WTC11 (cell line): ENCODE measurements around the gene SFTA2. TPM values are rescaled to one million over a fixed set of nuclear protein-coding genes. Genes with fewer than 3 reads are reported as not detected.

Source experiments
- ATAC-seq: fragments of 200-7000 bp; cut with Tn5 transposase; 2 replicates; pipeline ENCODE4 v1.10.0; 2021; ENCODE audit warnings: mild to moderate bottlenecking, moderate library complexity
- CTCF ChIA-PET: fragments of 300-600 bp; sonication (Branson Sonifier 250); formaldehyde crosslinking; loops from one replicate; lab custom pipeline; 2021; ENCODE audit warnings: antibody characterized with exemption; lab: Charles Lee
- POLR2A ChIA-PET: fragments of 350-600 bp; sonication (Branson Sonifier 250); formaldehyde crosslinking; loops from one replicate; lab custom pipeline; 2021; ENCODE audit warnings: antibody characterized with exemption; lab: Charles Lee
- DNase-seq: peaks from one replicate; pipeline ENCODE4 v3.0.0; 2021; ENCODE audit warnings: low spot score
- H3K27ac Mint-ChIP-seq: 2 replicates; pipeline ENCODE4 v1.8.0; 2021; ENCODE audit warnings: mixed read lengths
- H3K27me3 Mint-ChIP-seq: 2 replicates; pipeline ENCODE4 v1.8.0; 2021; ENCODE audit warnings: low read depth, mild to moderate bottlenecking, moderate library complexity, mixed read lengths
- H3K36me3 Mint-ChIP-seq: 2 replicates; pipeline ENCODE4 v1.8.0; 2021; ENCODE audit warnings: mixed read lengths
- H3K4me1 Mint-ChIP-seq: 2 replicates; pipeline ENCODE4 v1.8.0; 2022; ENCODE audit warnings: mixed read lengths
- H3K4me3 Mint-ChIP-seq: 2 replicates; pipeline ENCODE4 v1.8.0; 2021; ENCODE audit warnings: mild to moderate bottlenecking, moderate library complexity, mixed read lengths
- H3K9me3 Mint-ChIP-seq: 2 replicates; pipeline ENCODE4 v1.8.0; 2021; ENCODE audit warnings: mixed read lengths
- ESRRA ChIP-seq: sonication (generic); formaldehyde crosslinking; IDR thresholded peaks from 2 replicates; pipeline ENCODE4 v1.8.1; 2022; ENCODE audit warnings: mild to moderate bottlenecking, missing genetic modification reagents, borderline replicate concordance
- ETV6 ChIP-seq: sonication (generic); formaldehyde crosslinking; IDR thresholded peaks from 2 replicates; pipeline ENCODE4 v1.8.1; 2022; ENCODE audit warnings: mild to moderate bottlenecking, missing genetic modification reagents
- MXD4 ChIP-seq: fragments of 250-450 bp; sonication (Bioruptor Pico); IDR thresholded peaks from 2 replicates; pipeline ENCODE4 v1.8.0; 2021; ENCODE audit warnings: mild to moderate bottlenecking, moderate library complexity, borderline replicate concordance
- NFE2L1 ChIP-seq: sonication (generic); formaldehyde crosslinking; IDR thresholded peaks from 2 replicates; pipeline ENCODE4 v1.8.1; 2023; ENCODE audit warnings: missing genetic modification reagents
- SOX15 ChIP-seq: fragments of 250-450 bp; sonication (Bioruptor Pico); IDR thresholded peaks from 2 replicates; pipeline ENCODE4 v1.9.0; 2021; ENCODE audit warnings: mild to moderate bottlenecking
- SP1 ChIP-seq: sonication (generic); formaldehyde crosslinking; conservative IDR thresholded peaks from 2 replicates; pipeline ENCODE4 v1.8.1; 2022; ENCODE audit warnings: missing genetic modification reagents
- TCF7 ChIP-seq: sonication (generic); formaldehyde crosslinking; IDR thresholded peaks from 2 replicates; pipeline ENCODE4 v1.8.0; 2022; ENCODE audit warnings: mild to moderate bottlenecking, low read depth, missing genetic modification reagents, moderate library complexity
- ZNF138 ChIP-seq: sonication (generic); formaldehyde crosslinking; conservative IDR thresholded peaks from 2 replicates; pipeline ENCODE4 v1.8.1; 2022; ENCODE audit warnings: mild to moderate bottlenecking, moderate library complexity, missing genetic modification reagents
- ZNF317 ChIP-seq: sonication (generic); formaldehyde crosslinking; IDR thresholded peaks from 2 replicates; pipeline ENCODE4 v1.8.1; 2023; ENCODE audit warnings: low read depth, mild to moderate bottlenecking, moderate library complexity, missing genetic modification reagents, borderline replicate concordance
- ZNF416 ChIP-seq: fragments of 250-450 bp; sonication (Bioruptor Pico); IDR thresholded peaks from 2 replicates; pipeline ENCODE4 v1.9.0; 2021; ENCODE audit warnings: mild to moderate bottlenecking, inconsistent platforms
- total RNA-seq: library from RNA; stranded (reverse); gene quantifications from 3 replicates; pipeline ENCODE4 v1.2.3, GENCODE V29; 2021
- TF ChIP-seq, protein P1 (sequence below): fragments of 250-450 bp; sonication (Bioruptor Pico); IDR thresholded peaks from 2 replicates; pipeline ENCODE4 v1.9.0; 2021; ENCODE audit warnings: mild to moderate bottlenecking
- TF ChIP-seq, protein P2 (sequence below): sonication (generic); formaldehyde crosslinking; conservative IDR thresholded peaks from 2 replicates; pipeline ENCODE4 v1.8.1; 2022; ENCODE audit warnings: mild to moderate bottlenecking, missing genetic modification reagents
- TF ChIP-seq, protein P3 (sequence below): sonication (generic); formaldehyde crosslinking; IDR thresholded peaks from 2 replicates; pipeline ENCODE4 v1.8.1; 2023; ENCODE audit warnings: mild to moderate bottlenecking, missing genetic modification reagents, borderline replicate concordance
- TF ChIP-seq, protein P4 (sequence below): sonication (generic); formaldehyde crosslinking; IDR thresholded peaks from 2 replicates; pipeline ENCODE4 v1.8.1; 2022; ENCODE audit warnings: missing genetic modification reagents, borderline replicate concordance
- TF ChIP-seq, protein P5 (sequence below): sonication (generic); formaldehyde crosslinking; IDR thresholded peaks from 2 replicates; pipeline ENCODE4 v1.8.0; 2022; ENCODE audit warnings: mild to moderate bottlenecking, missing genetic modification reagents
- TF ChIP-seq, protein P6 (sequence below): sonication (generic); formaldehyde crosslinking; IDR thresholded peaks from 2 replicates; pipeline ENCODE4 v1.8.0; 2023; ENCODE audit warnings: missing genetic modification reagents
- TF ChIP-seq, protein P7 (sequence below): sonication (generic); formaldehyde crosslinking; IDR thresholded peaks from 2 replicates; pipeline ENCODE4 v1.8.1; 2023; ENCODE audit warnings: mild to moderate bottlenecking, missing genetic modification reagents
- TF ChIP-seq, protein P8 (sequence below): sonication (generic); formaldehyde crosslinking; conservative IDR thresholded peaks from 2 replicates; pipeline ENCODE4 v1.8.1; 2023; ENCODE audit warnings: mild to moderate bottlenecking, low read depth, missing genetic modification reagents, moderate library complexity

SFTA2 gene
- total RNA-seq, 1 experiment from 2014 or later: not detected

DNA sequence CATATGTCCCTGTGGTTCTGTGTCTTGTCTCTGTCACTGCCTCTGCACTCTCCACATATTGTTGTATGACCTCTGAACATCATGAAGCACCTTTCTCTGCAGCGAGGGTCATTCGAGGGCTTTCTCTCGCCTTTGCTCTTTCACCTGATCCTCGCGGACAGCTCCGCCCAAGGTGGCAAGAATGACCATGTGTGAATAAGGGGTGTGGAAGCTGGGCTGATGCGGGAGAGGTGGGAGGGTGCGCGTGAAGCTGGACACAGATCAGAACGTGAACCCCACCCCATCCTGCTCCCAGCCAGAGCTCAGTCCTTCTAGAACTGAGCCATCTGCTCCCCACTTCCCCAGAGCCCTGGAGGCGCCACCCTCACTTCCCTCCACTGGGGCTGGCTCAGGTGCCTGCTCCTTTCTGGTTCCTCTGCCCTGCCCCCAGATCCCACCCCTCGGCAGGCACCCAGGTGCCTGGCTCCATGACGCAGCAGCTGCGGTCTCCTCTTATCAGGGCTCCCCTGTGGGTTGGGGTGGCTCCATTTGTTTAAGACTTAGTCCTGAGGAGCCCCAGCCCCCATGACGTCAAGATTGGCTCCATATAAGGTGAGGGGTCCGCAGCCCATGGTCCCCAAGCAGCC is 8.5 kb upstream of the SFTA2 start, which contains the start of gene MUCL3 (continued):
- TF ChIP-seq, protein P1, sequence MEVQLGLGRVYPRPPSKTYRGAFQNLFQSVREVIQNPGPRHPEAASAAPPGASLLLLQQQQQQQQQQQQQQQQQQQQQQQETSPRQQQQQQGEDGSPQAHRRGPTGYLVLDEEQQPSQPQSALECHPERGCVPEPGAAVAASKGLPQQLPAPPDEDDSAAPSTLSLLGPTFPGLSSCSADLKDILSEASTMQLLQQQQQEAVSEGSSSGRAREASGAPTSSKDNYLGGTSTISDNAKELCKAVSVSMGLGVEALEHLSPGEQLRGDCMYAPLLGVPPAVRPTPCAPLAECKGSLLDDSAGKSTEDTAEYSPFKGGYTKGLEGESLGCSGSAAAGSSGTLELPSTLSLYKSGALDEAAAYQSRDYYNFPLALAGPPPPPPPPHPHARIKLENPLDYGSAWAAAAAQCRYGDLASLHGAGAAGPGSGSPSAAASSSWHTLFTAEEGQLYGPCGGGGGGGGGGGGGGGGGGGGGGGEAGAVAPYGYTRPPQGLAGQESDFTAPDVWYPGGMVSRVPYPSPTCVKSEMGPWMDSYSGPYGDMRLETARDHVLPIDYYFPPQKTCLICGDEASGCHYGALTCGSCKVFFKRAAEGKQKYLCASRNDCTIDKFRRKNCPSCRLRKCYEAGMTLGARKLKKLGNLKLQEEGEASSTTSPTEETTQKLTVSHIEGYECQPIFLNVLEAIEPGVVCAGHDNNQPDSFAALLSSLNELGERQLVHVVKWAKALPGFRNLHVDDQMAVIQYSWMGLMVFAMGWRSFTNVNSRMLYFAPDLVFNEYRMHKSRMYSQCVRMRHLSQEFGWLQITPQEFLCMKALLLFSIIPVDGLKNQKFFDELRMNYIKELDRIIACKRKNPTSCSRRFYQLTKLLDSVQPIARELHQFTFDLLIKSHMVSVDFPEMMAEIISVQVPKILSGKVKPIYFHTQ: no peak
- TF ChIP-seq SOX15 (CRISPR knock-in tag): no peak
- TF ChIP-seq, protein P2, sequence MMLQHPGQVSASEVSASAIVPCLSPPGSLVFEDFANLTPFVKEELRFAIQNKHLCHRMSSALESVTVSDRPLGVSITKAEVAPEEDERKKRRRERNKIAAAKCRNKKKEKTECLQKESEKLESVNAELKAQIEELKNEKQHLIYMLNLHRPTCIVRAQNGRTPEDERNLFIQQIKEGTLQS (CRISPR knock-in tag): no peak

DNA sequence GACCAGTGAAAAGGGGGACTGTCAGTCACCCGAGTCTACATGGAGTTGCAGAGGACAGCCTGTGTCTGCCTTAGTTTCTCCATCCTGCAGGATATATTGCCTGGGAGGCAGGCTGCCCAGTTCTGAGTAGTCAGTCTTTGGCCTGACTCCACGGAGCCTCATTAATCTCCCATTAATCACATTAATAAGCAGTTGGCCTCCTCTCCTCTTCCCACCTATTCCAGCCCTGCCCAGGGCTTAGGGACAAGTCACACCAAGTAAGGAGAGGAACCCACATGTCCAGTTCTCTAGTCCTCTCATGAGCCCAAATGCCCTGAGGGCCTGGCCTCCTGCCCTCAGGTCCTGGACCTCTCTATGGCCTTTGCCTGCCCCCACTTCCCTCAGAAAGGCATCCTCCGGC is 7.5 kb upstream of the SFTA2 start:
- POLR2A ChIA-PET: no interaction called here
- Mint-ChIP-seq H3K27ac (no peak overlapping the region), H3K4me1 (peaks cover 39% of the 10 kb centered on the region), H3K36me3 (no peaks in the 10 kb centered on the region), H3K9me3 (no peaks in the 10 kb centered on the region), H3K27me3 (no peaks in the 10 kb centered on the region; the same call in 1 of the 2 replicates), H3K4me3 (no peak overlapping the region)
- ATAC-seq (no peak), DNase-seq (no peak)
- CTCF ChIA-PET: interaction anchor here (1.3 to 4.7 kb wide), 5 partner anchors 25 to 148 kb away, joined by 4 to 50 read pairs (median 28); partner anchors contain the start of gene VARS2
- TF ChIP-seq SP1 (CRISPR knock-in tag): no peak
- TF ChIP-seq MXD4: no peak
- TF ChIP-seq ESRRA (CRISPR knock-in tag): no peak
- no peak for TF ChIP-seq NFE2L1 (CRISPR knock-in tag)
- TF ChIP-seq, protein P3, sequence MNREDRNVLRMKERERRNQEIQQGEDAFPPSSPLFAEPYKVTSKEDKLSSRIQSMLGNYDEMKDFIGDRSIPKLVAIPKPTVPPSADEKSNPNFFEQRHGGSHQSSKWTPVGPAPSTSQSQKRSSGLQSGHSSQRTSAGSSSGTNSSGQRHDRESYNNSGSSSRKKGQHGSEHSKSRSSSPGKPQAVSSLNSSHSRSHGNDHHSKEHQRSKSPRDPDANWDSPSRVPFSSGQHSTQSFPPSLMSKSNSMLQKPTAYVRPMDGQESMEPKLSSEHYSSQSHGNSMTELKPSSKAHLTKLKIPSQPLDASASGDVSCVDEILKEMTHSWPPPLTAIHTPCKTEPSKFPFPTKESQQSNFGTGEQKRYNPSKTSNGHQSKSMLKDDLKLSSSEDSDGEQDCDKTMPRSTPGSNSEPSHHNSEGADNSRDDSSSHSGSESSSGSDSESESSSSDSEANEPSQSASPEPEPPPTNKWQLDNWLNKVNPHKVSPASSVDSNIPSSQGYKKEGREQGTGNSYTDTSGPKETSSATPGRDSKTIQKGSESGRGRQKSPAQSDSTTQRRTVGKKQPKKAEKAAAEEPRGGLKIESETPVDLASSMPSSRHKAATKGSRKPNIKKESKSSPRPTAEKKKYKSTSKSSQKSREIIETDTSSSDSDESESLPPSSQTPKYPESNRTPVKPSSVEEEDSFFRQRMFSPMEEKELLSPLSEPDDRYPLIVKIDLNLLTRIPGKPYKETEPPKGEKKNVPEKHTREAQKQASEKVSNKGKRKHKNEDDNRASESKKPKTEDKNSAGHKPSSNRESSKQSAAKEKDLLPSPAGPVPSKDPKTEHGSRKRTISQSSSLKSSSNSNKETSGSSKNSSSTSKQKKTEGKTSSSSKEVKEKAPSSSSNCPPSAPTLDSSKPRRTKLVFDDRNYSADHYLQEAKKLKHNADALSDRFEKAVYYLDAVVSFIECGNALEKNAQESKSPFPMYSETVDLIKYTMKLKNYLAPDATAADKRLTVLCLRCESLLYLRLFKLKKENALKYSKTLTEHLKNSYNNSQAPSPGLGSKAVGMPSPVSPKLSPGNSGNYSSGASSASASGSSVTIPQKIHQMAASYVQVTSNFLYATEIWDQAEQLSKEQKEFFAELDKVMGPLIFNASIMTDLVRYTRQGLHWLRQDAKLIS (CRISPR knock-in tag): no peak
- TF ChIP-seq ZNF138 (CRISPR knock-in tag): no peak
- TF ChIP-seq, protein P4, sequence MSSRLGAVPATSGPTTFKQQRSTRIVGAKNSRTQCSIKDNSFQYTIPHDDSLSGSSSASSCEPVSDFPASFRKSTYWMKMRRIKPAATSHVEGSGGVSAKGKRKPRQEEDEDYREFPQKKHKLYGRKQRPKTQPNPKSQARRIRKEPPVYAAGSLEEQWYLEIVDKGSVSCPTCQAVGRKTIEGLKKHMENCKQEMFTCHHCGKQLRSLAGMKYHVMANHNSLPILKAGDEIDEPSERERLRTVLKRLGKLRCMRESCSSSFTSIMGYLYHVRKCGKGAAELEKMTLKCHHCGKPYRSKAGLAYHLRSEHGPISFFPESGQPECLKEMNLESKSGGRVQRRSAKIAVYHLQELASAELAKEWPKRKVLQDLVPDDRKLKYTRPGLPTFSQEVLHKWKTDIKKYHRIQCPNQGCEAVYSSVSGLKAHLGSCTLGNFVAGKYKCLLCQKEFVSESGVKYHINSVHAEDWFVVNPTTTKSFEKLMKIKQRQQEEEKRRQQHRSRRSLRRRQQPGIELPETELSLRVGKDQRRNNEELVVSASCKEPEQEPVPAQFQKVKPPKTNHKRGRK (CRISPR knock-in tag): no peak
- TF ChIP-seq, protein P5, sequence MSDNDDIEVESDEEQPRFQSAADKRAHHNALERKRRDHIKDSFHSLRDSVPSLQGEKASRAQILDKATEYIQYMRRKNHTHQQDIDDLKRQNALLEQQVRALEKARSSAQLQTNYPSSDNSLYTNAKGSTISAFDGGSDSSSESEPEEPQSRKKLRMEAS: no peak
- TF ChIP-seq TCF7 (CRISPR knock-in tag): no peak
- TF ChIP-seq ZNF317 (CRISPR knock-in tag): no peak
- TF ChIP-seq ZNF416: no peak
- TF ChIP-seq, protein P6, sequence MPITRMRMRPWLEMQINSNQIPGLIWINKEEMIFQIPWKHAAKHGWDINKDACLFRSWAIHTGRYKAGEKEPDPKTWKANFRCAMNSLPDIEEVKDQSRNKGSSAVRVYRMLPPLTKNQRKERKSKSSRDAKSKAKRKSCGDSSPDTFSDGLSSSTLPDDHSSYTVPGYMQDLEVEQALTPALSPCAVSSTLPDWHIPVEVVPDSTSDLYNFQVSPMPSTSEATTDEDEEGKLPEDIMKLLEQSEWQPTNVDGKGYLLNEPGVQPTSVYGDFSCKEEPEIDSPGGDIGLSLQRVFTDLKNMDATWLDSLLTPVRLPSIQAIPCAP (CRISPR knock-in tag): no peak
- TF ChIP-seq, protein P7, sequence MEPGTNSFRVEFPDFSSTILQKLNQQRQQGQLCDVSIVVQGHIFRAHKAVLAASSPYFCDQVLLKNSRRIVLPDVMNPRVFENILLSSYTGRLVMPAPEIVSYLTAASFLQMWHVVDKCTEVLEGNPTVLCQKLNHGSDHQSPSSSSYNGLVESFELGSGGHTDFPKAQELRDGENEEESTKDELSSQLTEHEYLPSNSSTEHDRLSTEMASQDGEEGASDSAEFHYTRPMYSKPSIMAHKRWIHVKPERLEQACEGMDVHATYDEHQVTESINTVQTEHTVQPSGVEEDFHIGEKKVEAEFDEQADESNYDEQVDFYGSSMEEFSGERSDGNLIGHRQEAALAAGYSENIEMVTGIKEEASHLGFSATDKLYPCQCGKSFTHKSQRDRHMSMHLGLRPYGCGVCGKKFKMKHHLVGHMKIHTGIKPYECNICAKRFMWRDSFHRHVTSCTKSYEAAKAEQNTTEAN (CRISPR knock-in tag): no peak
- TF ChIP-seq, protein P8, sequence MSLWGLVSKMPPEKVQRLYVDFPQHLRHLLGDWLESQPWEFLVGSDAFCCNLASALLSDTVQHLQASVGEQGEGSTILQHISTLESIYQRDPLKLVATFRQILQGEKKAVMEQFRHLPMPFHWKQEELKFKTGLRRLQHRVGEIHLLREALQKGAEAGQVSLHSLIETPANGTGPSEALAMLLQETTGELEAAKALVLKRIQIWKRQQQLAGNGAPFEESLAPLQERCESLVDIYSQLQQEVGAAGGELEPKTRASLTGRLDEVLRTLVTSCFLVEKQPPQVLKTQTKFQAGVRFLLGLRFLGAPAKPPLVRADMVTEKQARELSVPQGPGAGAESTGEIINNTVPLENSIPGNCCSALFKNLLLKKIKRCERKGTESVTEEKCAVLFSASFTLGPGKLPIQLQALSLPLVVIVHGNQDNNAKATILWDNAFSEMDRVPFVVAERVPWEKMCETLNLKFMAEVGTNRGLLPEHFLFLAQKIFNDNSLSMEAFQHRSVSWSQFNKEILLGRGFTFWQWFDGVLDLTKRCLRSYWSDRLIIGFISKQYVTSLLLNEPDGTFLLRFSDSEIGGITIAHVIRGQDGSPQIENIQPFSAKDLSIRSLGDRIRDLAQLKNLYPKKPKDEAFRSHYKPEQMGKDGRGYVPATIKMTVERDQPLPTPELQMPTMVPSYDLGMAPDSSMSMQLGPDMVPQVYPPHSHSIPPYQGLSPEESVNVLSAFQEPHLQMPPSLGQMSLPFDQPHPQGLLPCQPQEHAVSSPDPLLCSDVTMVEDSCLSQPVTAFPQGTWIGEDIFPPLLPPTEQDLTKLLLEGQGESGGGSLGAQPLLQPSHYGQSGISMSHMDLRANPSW (CRISPR knock-in tag): no peak
- no peak for TF ChIP-seq ETV6
